ENCODE data around the gene FRMD8. TPM values are rescaled to one million over a fixed set of nuclear protein-coding genes. Genes with fewer than 3 reads are reported as not detected.

Gene FRMD8
- total and polyA plus RNA-seq, 9 of the 15 experiments (the other 6 are each of a cell fraction or from before 2014, with no cell fraction given): 4.5 to 54.5 (median 15.8) TPM

DNA sequence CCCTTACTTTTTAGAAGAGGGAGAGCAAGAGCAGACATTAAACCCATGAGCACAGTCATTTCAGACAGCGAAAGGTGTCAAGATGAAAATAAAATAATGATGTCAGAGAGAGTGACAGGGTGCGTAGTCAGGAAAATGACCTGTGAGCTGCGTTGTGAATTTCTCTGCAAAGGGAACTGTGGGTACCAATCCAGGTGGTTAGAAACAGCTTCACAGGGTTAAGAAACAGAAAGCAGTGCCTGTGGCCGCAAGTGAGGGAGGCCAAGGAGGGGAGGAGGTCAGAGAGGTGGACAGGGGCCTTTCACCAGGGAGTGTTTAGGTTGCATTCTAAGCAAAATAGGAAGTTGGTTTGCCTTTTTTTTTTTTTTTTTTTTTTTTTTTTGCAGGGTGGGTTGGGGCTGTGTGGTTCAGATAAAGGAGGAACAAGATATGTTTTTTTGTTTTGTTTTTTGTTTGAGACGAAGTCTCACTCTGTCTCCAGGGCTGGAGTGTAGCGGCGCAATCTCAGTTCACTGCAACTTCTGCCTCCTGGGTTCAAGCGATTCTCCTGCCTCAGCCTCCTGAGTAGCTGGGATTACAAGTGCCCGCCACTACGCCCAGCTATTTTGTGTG, 24.0 kb upstream of the FRMD8 start (continued):
- TF ChIP-seq TBL1XR1 (IDR thresholded peaks at IDR 0.05; ENCODE audit: low read length in 2 of 2) (peak in 1 of 2 experiments; percentile 54; a peak in 2 of 4 replicates), ZKSCAN1 (IDR thresholded peaks at IDR 0.05; ENCODE audit: low read depth, low read length) (no peak), ZNF444 (CRISPR knock-in tag; IDR thresholded peaks at IDR 0.05) (no peak), ATF1 (CRISPR knock-in tag; IDR thresholded peaks at IDR 0.05) (no peak), ATF1 (tag; IDR thresholded peaks at IDR 0.05) (no peak), ZNF583 (CRISPR knock-in tag; IDR thresholded peaks at IDR 0.05) (no peak), TEAD4 (IDR thresholded peaks at IDR 0.05; ENCODE audit: low read length) (peak; percentile 51; the same call in 1 of the 2 replicates), TEAD4 (CRISPR knock-in tag; IDR thresholded peaks at IDR 0.05; ENCODE audit: borderline replicate concordance) (no peak), ZNF384 (IDR thresholded peaks at IDR 0.05; ENCODE audit: low read depth, low read length) (peak; percentile 99), GABPB1 (CRISPR knock-in tag; IDR thresholded peaks at IDR 0.05) (0 out of 2 replicates have a peak, but pooled peaks have one; percentile 21), HDAC1 (IDR thresholded peaks at IDR 0.05) (0 out of 4 replicates have a peak, but pooled peaks of 1 of the 2 experiments have one; percentile 37), PHB2 (IDR thresholded peaks at IDR 0.05; ENCODE audit: low read depth) (peak; percentile 46; the same call in 1 of the 2 replicates), ZKSCAN8 (CRISPR knock-in tag; IDR thresholded peaks at IDR 0.05) (peak; percentile 34; the same call in 1 of the 2 replicates), BCOR (IDR thresholded peaks at IDR 0.05) (peak; percentile 76; the same call in 1 of the 2 replicates), ADNP (tag; IDR thresholded peaks at IDR 0.05) (no peak), TCF3 (CRISPR knock-in tag; IDR thresholded peaks at IDR 0.05) (peak; percentile 69), ZFX (CRISPR knock-in tag; IDR thresholded peaks at IDR 0.05) (no peak), U2AF2 (optimal IDR thresholded peaks at IDR 0.05; ENCODE audit: low read depth, low read length) (no peak), CBFA2T3 (IDR thresholded peaks at IDR 0.05) (peak; percentile 79), DPF2 (IDR thresholded peaks at IDR 0.05) (peak; percentile 75), ZNF263 (CRISPR knock-in tag; IDR thresholded peaks at IDR 0.05; ENCODE audit: borderline replicate concordance) (no peak), SMAD2 (IDR thresholded peaks at IDR 0.05; ENCODE audit: low read depth, low read length) (no peak), RBM39 (optimal IDR thresholded peaks at IDR 0.05; ENCODE audit: low read depth, low read length) (no peak), ZNF133 (CRISPR knock-in tag; IDR thresholded peaks at IDR 0.05) (no peak), FOXA3 (CRISPR knock-in tag; conservative IDR thresholded peaks at IDR 0.05 in 1 of 2, IDR thresholded peaks at IDR 0.05 in 1 of 2) (no peak)
- TF ChIP-seq, protein P1, sequence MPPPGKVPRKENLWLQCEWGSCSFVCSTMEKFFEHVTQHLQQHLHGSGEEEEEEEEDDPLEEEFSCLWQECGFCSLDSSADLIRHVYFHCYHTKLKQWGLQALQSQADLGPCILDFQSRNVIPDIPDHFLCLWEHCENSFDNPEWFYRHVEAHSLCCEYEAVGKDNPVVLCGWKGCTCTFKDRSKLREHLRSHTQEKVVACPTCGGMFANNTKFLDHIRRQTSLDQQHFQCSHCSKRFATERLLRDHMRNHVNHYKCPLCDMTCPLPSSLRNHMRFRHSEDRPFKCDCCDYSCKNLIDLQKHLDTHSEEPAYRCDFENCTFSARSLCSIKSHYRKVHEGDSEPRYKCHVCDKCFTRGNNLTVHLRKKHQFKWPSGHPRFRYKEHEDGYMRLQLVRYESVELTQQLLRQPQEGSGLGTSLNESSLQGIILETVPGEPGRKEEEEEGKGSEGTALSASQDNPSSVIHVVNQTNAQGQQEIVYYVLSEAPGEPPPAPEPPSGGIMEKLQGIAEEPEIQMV (tag; conservative IDR thresholded peaks at IDR 0.05; ENCODE audit: low read depth): no peak
- TF ChIP-seq, protein P2, sequence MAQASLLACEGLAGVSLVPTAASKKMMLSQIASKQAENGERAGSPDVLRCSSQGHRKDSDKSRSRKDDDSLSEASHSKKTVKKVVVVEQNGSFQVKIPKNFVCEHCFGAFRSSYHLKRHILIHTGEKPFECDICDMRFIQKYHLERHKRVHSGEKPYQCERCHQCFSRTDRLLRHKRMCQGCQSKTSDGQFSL (CRISPR knock-in tag; IDR thresholded peaks at IDR 0.05): no peak
- TF ChIP-seq, protein P2 (tag; IDR thresholded peaks at IDR 0.05): no peak
- TF ChIP-seq, protein P3, sequence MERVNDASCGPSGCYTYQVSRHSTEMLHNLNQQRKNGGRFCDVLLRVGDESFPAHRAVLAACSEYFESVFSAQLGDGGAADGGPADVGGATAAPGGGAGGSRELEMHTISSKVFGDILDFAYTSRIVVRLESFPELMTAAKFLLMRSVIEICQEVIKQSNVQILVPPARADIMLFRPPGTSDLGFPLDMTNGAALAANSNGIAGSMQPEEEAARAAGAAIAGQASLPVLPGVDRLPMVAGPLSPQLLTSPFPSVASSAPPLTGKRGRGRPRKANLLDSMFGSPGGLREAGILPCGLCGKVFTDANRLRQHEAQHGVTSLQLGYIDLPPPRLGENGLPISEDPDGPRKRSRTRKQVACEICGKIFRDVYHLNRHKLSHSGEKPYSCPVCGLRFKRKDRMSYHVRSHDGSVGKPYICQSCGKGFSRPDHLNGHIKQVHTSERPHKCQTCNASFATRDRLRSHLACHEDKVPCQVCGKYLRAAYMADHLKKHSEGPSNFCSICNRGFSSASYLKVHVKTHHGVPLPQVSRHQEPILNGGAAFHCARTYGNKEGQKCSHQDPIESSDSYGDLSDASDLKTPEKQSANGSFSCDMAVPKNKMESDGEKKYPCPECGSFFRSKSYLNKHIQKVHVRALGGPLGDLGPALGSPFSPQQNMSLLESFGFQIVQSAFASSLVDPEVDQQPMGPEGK (CRISPR knock-in tag; IDR thresholded peaks at IDR 0.05; ENCODE audit: borderline replicate concordance): no peak

Measured in K562 (cell line).